MV-4-11 (cell line): ENCODE data around the gene CCDC74B.
"Not testable (repeated sequence)": the region's sequence is repeated elsewhere in the genome, so short reads cannot be mapped to it uniquely, and the experiment has no call there.

Experiments
- DNase-seq: peaks from one replicate; lab custom pipeline; 2025; lab: John Stamatoyannopoulos, UW

The CCDC74B gene

DNA sequence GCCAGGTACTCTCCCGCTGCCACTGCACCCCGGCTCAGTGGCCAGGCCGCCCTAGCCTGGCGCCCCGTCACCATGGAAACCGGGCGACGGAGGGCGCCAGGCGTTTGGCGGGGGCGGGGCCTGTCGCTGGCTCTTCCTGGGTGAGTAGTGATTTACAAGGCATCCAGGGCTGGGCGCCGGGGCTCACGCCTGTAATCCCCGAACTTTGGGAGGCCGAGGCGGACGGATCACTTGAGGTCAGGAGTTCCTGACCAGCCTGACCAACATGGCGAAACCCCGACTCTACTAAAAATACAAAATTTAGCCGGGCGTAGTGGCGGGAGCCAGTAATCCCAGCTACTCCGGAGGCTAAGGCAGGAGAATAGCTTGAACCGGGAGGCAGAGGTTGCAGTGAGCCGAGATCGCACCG, at the start of gene CCDC74B:
Gene CCDC74B, minus strand, starts transcription at position 107 of the 409 bp plus-strand sequence. CDS start 116 bp downstream, outside the sequence.
- peak; percentile 25 for DNase-seq

DNA sequence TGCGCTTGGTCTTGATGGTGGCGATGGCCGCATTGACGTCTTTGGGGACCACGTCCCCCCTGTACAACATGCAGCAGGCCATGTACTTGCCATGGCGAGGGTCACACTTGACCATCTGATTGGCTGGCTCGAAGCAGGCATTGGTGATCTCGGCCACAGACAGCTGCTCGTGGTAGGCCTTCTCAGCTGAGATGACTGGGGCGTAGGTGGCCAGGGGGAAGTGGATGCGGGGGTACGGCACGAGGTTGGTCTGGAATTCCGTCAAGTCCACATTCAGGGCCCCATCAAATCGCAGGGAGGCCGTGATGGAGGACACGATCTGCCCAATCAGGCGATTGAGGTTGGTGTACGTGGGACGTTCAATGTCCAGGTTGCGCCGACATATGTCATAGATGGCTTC, 48.9 kb upstream of the CCDC74B start:
- not testable (repeated sequence) for DNase-seq

DNA sequence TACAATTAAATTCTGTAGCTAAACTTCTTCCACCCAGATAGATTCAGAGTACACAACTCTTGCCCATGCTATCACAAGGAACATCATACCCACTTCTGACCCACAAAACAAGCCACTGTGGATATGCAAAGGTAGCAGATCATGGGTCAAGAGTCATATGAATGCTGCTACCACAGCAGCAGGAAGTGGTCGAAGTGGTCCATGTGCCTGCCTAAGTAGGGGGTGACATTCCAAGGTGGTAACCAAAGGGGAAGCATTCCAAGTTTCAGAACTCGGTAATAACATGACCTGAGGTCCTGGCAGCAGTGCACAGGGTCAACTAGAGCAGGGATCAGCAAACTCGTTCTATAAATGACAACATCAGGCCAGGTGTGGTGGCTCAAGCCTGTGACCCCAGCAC, 47.5 kb upstream of the CCDC74B start:
- DNase-seq: peak; percentile 16

DNA sequence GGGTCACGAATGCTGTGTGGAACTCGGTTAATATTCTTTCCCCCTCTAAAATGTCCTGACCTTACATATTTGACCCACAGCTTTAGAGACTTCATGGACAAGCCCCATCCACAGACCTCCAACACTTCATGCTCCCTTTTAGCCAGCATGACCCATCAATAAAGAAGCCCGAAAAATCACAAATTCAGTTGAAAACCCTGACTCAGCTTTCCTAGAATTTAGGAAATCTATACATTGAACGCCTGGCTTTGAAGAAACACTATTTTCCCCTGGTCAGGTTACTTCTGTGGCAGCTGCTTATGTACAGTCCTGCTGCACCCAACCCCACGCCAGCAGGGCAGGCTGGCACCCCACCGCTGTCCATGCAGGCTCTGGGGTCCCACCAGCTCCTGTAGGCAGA, 46.4 kb upstream of the CCDC74B start:
- not testable (repeated sequence) for DNase-seq

DNA sequence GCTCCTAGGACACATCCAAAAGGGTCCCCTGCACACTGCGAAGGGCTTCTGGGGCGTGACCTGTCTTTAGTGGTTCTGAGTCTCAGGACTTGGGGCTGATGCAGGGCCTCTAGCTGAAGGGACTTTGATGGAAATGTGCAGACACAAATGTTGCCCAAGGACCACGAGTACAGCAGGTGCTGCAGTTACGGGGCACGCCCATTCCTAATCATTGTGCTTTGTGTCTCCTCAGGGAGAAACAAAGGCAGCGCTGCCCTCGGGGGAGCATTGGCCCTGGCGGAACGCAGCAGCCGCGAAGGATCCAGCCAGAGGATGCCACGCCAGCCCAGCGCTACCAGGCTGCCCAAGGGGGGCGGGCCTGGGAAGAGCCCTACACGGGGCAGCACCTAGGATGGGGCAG, 45.3 kb upstream of the CCDC74B start:
- no peak for DNase-seq

DNA sequence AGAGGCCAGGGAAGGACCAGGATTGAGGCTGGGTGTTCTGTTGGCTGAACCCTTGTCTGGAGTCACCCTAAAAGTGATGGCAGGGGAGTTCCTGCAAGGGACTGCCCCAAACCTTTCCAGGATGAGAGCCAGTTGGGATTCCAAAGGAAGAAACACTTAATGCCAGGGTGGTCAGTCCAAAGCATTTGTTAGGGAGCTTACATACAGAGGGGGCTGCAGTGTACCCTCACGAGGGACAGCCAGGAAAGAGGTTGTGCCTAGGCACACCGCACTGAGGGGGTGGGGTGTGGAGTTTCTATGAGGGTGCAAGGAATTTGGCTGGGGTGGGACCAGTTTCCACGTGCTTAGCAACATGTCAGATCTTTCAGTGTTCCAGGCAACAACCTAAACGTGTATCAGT, 44.0 kb upstream of the CCDC74B start:
- DNase-seq: not testable (repeated sequence)

DNA sequence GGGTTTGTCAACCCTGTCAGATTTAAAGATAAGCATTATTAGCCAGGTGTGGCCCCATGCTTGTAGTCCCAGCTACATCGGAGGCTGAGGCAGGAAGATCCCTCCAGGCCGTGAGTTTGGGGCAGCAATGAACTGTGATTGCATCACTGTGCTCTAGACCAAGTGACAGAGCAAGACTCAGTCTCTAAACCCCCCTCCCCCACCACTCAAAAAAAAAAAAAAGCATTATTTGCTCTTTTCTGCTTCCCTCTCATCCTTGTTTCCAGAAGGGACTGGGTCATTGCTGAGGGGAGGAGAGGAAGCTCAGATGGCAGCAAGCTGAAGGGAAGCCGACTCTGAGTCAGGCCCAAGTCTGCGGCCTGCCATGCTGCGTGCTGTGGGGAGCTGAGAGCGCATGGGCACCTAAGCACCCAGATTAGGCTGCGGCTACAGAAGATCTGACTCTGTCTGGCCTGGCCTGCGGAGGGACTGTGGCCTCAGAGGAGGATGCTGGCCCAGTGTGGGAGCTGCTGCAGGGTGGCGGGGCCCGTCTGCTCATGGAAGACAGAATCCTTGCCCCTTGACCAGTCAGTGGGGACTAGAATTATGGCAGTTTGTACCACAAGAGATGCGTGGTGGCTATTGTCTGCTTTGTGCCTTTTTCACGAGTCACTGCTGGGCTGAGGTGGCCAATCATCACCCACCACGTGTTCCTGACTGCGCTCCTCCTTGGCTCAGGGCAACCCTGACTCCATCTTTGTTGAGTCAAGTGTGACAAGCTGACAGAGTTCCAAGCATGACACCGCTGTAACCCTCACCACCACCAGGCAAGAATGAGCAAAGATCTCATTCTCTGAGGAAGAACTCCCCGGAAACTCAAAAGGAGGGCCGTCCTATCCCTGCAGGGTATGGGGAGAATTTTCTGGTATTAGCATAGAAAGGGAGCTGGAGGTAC, 43.2 kb upstream of the CCDC74B start:
- not testable (repeated sequence) for DNase-seq

DNA sequence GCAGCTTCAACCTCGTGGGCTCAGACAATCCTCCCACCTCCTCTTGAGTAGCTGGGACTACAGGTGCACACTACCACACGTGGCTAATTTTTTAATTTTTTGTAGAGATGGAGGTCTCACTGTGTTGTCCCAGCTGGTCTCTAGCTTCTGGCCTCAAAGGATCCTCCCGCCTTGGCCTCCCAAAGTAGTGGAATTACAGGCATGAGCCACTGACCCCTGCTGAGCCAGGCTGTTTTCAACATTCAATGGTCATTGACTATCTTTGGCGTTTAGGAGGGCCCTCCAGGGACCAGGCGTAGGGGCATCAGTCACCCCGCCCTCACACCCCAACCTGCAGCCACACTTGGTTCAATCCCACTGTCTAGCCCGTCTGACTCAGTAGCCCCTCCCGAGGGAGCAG, 42.4 kb upstream of the CCDC74B start:
- DNase-seq: no peak

DNA sequence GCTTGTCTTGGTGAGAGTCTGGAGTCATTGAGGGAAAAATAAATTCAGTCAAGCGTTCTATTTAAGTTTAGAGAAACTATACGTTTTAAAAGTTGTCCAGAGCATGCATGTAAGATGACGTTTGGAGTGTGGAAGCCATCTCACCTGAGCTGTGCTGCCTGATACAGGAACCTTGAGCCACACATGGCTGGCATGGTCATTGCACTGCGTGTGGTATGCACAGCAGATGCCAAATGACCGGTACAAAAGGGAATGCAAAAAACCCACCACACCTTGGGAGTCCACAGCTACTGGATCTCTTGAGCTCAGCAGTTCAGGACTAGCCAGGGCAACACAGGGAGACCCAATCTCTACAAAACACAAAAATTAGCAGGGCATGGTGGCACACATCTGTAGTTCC, 41.5 kb upstream of the CCDC74B start:
- no peak for DNase-seq

DNA sequence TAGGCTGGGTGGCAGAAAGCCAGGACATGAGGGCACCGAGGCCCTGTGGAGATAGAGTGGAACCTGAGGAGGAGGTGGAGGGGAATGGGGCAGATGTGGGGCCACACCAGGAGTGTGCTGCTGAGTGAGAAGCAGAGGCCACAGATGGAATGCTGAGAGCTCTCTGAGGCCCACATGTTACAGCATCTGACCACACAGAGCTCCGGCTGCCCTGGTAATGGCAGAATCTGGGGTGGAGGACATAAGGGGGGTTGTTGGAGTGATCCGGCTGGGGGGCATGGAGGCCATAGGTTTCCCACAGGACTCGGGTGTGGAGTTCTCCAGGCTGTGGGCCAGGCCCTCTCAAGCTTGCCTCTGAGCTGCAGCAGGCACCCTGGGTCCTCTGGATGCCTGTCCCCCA, 41.0 kb upstream of the CCDC74B start:
- no peak for DNase-seq

DNA sequence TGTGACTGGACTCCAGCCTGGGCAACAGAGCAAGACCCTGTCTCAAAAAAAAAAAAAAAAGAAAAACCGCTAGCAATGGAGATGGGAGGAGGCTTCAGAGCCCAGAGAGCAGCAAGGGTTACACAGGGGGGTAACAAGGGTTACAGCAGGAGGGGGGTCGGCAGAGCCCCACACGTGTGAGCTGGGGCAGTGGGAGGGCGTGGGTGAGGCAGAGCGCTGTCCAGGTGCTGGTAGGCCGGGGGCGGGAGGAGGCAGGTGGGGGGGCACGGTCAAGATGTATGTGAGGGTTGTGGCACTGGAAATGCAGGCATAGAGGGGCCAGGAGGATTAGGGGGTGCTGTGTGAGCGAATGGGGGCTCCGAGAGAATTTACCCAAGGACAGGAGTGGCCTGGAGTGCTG, 40.5 kb upstream of the CCDC74B start:
- no peak for DNase-seq

DNA sequence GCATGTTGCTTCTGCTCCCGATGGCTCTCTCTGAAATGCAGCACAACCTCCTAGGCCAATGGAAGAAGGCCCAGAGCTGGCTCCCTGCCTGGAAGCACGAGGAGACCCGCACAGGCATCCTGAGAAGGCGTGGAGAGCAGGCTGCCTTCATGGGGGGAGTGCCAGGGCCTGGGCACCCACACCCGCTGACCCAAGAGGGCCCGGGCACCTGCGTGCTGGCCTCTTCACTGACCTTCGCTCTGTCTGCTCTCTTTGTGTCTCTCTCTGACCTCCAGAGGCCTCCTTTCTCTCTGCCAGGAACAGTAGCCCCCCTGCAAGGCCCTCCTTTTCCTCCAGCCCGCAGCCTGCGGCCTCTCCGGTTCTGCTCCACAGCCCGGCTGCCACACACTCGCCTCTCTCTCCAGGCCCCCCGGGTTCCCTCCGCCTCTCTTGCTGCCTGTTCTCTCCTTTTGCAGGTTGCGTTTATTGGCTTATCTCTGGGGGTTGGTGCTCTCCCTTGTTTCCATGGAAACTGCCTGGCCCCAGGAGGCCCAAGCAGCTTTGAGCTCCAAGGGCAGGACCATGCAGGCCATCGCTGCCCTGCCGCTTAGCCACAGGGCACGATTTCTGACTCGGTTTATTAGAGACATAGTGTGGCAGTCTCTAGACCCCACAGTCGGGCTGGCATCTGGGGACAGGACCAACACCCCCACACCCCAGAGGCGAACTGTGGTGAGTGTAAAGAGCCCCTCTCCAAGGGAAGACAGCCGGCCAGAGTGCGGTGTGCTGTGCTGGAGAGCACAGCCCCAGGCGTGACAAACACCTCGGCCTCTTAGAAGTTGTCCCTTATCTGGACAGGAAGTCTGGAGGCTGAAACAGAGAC, 38.8 kb upstream of the CCDC74B start:
- DNase-seq: no peak

DNA sequence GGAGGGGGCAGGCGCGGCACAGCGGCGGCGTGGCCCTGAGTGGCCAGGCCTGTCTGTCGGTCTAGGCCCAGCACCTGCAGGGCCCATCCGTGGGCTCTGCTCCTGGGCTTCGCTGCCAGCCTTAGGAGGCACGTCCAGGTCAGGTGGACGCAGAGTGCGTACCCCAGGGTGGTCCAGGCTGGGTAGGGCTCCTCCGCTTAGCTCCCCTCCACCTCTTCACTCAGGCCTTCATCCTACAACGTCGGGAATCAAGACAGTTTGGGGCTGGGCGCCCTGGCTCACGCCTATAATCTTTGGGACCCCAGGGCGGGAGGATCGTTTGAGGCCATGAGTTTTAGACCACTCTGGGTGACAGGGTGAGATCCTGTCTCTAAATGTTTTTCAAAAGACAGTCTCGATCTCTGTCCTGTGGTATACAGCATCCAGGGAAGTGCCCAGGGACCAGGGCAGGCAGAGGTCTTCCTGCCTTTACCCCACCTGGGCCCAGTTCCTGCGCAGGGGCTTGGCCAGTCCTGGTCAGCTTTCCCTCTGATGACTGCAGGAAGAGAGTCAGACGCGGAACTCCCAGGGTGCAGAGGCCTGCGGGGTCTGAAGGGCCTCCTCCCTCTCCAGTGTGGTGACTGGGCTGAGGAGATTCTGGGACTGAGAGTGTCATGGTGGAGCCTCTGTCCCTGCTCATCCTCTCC, 38.1 kb upstream of the CCDC74B start:
- not testable (repeated sequence) for DNase-seq

DNA sequence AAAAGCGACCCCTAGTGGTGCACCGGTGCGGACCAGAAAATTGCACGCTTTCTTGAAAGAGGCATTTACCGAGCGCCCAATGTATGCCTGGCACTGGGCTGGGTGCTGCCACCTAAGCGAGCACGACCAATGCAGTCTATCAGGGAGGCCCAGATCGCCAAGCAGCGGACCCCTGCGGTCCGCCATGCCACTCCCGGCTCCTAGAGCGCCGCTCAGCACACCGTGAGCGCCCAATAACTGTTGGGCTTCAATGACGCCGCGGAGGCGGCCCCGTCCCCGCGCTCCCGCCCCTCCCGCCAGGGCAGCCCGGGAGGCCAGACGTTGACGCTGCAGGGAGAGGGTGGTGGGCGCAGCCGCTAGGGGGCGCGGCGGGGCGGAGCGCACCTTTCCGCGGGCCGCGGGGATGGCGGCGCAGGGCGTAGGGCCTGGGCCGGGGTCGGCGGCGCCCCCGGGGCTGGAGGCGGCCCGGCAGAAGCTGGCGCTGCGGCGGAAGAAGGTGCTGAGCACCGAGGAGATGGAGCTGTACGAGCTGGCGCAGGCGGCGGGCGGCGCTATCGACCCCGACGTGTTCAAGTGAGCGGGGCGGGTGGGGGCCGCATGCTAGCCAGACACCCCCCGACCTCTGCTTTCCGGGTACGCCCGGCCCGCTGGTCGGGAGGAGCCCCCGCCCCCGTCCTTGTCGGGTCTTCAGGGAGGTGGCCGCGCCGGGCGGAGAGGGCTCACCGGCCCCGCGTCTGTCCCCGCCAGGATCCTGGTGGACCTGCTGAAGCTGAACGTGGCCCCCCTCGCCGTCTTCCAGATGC, 37.2 kb upstream of the CCDC74B start, which contains the start of gene MZT2B:
Gene MZT2B, plus strand, starts transcription at position 383 of the 803 bp plus-strand sequence. Its CDS starts 21 bp downstream, at position 404.
- peak; percentile 75 for DNase-seq

DNA sequence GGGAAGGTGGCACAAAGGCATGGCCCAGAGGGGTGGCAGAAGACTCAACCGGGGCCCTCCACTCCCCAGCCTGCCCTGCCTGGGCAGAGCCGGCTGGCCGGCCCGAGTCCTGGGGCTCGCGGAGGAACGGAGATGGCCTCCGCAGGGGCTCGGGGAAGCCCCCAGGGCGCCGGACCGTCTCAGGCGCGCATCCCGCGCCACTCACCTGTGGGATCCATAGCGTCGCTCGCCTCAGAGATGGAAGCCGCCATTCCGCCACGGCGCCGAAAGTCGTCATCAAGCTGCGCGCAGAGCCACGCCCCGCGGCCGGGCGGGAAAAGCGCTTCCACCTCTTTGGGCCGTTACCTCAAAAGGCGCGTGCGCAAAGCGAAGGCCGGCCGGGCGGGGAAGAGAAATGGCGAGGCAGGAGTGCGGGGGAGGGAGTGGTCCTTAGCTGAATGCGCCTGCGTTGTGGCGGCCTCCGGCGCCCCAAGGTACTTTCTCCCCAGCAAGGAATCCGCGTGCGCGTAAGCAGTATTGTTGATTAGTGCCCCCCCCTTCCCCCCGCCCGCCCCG, 36.5 kb upstream of the CCDC74B start, which contains the start of gene SMPD4:
Gene SMPD4, minus strand, starts transcription at position 278 of the 555 bp plus-strand sequence. CDS start 5,010 bp downstream, outside the sequence.
- DNase-seq: peak; percentile 89

DNA sequence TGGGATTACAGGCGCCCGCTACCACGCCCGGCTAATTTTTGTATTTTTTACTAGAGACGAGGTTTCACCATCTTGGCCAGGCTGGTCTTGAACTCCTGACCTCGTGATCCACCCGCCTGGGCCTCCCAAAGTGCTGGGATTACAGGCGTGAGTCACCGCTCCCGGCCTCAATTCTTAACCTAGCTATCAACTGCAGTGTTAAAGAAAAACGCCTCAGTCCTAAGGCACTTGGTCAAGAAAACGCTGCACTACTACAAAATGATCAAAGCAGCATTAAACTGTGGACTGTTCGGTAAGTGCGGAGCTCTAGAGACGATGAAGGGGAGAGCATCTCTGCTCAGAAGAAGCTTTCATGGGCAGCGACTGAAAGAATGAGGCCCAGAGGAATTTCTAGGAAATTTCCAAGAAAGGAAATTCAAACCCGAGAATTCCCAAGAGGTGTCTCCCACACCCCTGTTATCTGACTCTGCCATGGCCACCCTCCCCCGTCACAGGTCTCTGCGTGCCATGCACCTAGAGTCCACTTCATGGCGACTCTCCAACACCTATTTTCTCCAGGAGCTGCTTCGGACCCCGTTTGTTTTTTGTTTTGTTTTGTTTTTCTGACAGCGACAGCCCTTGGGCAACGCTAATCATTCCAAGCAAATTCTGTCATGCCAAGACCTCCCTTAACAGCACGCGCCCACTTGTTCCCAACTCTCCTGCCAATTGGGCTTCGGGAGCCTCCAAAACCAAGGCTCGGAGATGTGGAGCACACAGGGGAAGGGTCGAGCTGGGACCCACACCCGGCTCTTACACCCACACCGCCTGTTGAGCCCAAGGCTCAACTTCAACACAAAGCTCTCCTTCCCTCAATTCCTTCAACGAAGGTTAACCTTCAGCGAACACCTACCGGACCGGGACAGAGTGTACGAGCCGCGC, 35.8 kb upstream of the CCDC74B start:
- peak; percentile 34 for DNase-seq

DNA sequence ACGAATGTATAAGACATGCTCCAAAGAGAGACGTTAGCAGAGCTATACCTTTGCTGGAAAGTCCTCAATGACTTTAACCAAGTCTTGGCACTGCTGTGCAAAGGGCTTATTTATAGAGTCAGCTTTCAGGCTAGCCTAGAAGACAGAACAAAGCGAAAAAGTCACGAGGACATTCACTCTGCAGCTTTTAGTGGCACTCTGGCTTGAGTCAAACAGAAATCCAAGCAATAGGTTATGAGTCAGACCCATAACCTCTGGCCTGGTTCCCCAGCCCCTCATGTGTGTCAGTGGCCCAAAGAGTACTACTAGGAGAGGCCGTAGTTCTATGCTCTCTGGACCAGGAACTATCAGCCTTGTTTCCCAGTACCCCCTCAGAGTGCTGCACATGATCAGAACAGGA, 30.0 kb upstream of the CCDC74B start:
- not testable (repeated sequence) for DNase-seq

DNA sequence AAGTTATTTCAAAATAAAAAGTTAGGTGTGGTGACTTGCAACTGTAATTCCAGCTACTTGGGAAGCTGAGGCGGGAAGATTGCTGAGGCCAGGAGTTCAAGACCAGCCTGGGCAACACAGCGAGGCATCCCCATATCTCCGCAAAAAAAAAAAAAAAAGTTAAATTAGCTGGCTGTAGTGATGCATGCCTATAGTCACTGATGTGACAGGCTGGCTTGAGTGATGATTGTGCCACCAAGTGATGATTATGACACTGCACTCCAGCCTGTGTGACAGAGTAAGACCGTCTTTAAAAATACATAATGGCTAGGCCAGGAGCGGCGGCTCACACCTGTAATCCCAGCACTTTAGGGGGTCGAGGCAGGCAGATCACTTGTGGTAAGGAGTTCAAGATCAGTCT, 25.0 kb upstream of the CCDC74B start:
- DNase-seq: no peak

DNA sequence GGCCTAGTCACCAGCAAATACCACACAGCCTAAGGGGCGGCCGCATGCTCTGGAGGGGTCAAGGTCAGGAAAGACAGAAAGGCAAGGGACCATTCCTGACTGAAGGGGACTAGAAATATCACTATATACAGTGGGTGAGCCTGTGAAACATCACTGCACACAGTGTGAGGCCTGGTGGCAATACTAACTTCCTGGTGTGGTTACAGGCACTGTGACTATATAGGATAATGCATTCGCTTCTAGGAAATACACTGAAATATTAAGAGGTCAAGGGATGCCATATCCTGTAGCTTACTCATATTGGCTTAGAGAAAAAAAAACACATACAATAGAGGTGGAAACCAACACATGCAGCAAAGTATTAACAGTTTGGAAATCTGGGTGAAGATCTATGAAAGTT, 24.3 kb upstream of the CCDC74B start:
- not testable (repeated sequence) for DNase-seq

DNA sequence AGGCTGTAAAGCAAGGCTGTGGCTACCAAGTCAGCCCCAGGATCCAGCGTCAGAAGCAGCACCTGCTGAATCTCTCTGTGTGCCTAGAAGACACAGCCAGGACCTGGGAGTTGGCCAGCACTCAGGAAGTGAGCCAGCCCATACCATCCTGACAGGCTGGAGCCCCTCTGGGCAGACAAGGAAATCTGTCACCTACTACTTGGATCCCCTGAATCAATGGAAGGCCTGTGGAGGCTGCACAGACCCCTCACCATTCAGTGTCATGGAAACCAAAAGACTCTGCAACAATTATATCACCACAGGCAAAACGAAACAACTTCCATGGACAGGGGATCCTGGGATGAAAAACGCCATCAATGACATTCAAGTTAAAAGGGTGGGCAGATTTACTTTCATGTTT, 21.7 kb upstream of the CCDC74B start:
- DNase-seq: not testable (repeated sequence)
